Lower lobe of right lung (tissue), 2 donors: Measurements from ENCODE around the gene SPRR5. TPM values are rescaled to one million over a fixed set of nuclear protein-coding genes. Genes with fewer than 3 reads are reported as not detected.

Experiments used
- ATAC-seq, 2 donors: fragments of 200-7000 bp; cut with Tn5 transposase; one replicate each; pipeline ENCODE4 v1.9.1; 2020 to 2022; ENCODE audit warnings: mild to moderate bottlenecking in 2 of 2, moderate library complexity in 2 of 2
- DNase-seq: peaks from one replicate; pipeline ENCODE4 v3.0.0-alpha.2; 2020
- H3K27ac ChIP-seq: fragments of 200-600 bp; one replicate; pipeline ENCODE4 v1.8.0; 2022
- H3K27me3 ChIP-seq: fragments of 200-600 bp; one replicate; pipeline ENCODE4 v1.8.0; 2022; ENCODE audit warnings: low read depth
- H3K36me3 ChIP-seq: fragments of 200-600 bp; one replicate; pipeline ENCODE4 v1.8.0; 2022; ENCODE audit warnings: mild to moderate bottlenecking
- H3K4me1 ChIP-seq: fragments of 200-600 bp; one replicate; pipeline ENCODE4 v1.8.0; 2022
- H3K4me3 ChIP-seq: fragments of 200-600 bp; one replicate; pipeline ENCODE4 v1.8.0; 2022; ENCODE audit warnings: mild to moderate bottlenecking
- H3K9me3 ChIP-seq: fragments of 200-600 bp; one replicate; pipeline ENCODE4 v1.8.0; 2022
- intact Hi-C: fragments of 100-400 bp; cut with DNase I; formaldehyde crosslinking; loops from one replicate; pipeline ENCODE4 v1.11.0; 2022
- total RNA-seq: library from RNA; stranded (reverse); fragmentation: NEBNext Ultra II Directional; extraction: Animal tissue kit (Norgen Biotek cat#: 25700); gene quantifications from one replicate; pipeline ENCODE4 v1.2.1, GENCODE V29; 2021
- TF ChIP-seq, protein P1 (sequence below): fragments of 200-600 bp; IDR thresholded peaks from one replicate; pipeline ENCODE4 v1.8.0; 2022; ENCODE audit warnings: antibody characterized with exemption, mild to moderate bottlenecking
- donor health status: DM: no; HTN: yes; CAD: no; lungs with severe emphysema.

The SPRR5 gene
- total RNA-seq, 1 donor from 2014 or later = not detected

DNA sequence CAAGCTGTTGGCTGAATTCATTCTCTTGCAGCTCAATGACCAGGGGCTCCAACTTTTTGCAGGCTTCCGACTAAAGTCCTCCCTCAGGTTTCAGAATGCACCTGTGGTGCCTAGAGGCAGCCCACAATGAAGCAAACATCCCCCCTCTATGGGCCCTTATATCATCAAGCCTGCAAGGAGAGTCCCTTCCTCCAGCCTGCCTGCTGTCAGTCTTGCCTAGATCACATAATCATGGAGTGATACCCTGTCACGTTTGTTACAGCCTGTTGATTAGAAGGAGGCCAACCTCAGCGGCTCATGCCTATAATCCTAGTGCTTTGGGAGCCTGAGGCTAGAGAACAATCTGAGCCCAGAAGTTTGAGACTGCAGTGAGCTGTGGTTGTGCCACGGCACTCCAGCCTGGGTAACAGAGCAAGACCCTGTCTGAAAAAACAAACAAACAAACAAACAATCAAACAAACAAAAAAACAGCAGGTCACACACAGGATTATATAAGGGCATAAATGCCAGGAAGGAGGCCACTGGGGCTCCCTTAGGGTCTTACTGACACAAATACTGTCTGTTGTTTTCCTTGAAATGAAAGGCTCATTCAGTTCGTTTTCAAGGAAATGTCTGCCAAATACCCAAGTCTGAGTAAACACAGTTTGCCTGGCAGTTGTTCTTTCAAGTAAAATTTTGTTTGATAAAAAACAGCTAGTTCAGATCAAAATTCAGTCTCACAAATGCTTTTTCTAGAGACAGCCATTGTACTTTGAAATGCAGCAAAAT lies 49.8 kb downstream of the SPRR5 start:
- DNase-seq (no peak), ATAC-seq (no peak)

DNA sequence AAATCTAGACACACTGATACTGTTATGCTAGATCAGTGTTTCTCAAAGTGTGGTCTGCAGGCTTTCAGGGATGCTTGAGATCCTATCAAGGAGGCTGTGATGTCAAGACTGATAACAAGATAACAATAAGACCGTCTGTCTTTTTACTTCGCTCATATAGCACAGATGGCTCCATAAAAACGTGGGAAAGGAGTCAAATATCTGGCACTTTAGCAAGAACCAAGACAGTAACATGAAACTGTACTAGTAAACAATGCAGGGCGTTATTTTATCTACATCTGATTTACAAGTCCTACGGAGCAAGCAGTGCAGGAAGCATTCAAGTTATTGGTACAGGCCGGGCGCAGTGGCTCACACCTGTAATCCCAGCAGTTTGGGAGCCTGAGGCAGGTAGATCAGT lies 50.9 kb downstream of the SPRR5 start:
- Histone ChIP-seq H3K27ac (no peak overlapping the region), H3K27me3 (no peaks in the 10 kb centered on the region), H3K9me3 (no peaks in the 10 kb centered on the region), H3K4me1 (no peaks in the 10 kb centered on the region), H3K36me3 (no peaks in the 10 kb centered on the region), H3K4me3 (no peak overlapping the region)
- ATAC-seq (no peak), DNase-seq (no peak)
- TF ChIP-seq, protein P1, sequence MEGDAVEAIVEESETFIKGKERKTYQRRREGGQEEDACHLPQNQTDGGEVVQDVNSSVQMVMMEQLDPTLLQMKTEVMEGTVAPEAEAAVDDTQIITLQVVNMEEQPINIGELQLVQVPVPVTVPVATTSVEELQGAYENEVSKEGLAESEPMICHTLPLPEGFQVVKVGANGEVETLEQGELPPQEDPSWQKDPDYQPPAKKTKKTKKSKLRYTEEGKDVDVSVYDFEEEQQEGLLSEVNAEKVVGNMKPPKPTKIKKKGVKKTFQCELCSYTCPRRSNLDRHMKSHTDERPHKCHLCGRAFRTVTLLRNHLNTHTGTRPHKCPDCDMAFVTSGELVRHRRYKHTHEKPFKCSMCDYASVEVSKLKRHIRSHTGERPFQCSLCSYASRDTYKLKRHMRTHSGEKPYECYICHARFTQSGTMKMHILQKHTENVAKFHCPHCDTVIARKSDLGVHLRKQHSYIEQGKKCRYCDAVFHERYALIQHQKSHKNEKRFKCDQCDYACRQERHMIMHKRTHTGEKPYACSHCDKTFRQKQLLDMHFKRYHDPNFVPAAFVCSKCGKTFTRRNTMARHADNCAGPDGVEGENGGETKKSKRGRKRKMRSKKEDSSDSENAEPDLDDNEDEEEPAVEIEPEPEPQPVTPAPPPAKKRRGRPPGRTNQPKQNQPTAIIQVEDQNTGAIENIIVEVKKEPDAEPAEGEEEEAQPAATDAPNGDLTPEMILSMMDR = no peak
- intact Hi-C loops = no loop called here

More for the DNA sequence above, 49.8 kb downstream of the SPRR5 start:
- Histone ChIP-seq H3K4me1 (no peaks in the 10 kb centered on the region), H3K9me3 (no peaks in the 10 kb centered on the region), H3K4me3 (no peak overlapping the region), H3K27me3 (no peaks in the 10 kb centered on the region), H3K27ac (no peak overlapping the region), H3K36me3 (no peaks in the 10 kb centered on the region)
- intact Hi-C loops = no loop called here
- TF ChIP-seq, protein P1 = no peak

DNA sequence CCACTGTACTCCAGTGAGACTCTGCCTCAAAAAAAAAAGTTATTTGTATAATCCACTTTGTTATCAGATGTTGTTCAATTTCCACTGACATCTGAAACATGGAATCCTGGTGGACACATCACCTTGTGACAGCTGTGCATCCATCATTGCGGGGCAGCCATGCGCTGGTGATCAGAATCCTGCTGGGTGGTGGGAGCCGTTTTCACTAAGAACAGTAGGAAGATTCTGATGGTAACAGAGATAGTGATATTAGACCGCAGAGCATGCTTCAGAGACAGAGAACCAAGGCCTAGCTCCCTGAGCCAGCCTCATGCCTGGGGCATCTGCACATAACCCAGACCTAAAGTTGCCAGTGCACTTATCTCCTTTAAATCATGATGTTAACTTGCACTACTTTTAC lies 51.5 kb downstream of the SPRR5 start:
- Histone ChIP-seq H3K9me3 (no peaks in the 10 kb centered on the region), H3K4me3 (no peak overlapping the region), H3K4me1 (no peaks in the 10 kb centered on the region), H3K27me3 (no peaks in the 10 kb centered on the region), H3K36me3 (no peaks in the 10 kb centered on the region), H3K27ac (no peak overlapping the region)
- TF ChIP-seq, protein P1 = no peak
- ATAC-seq (no peak), DNase-seq (no peak)
- intact Hi-C loops = no loop called here

Other genes with a start within 250 kb of the SPRR5 start
- not detected for gene LCE2A, start 248.9 kb upstream of the SPRR5 start, total RNA-seq
- not detected for gene LCE4A, start 239.0 kb upstream of the SPRR5 start, total RNA-seq
- not detected for gene KPRP, start 189.2 kb upstream of the SPRR5 start, total RNA-seq
- not detected for gene LCE1F, start 172.1 kb upstream of the SPRR5 start, total RNA-seq
- not detected for gene LCE1E, start 160.9 kb upstream of the SPRR5 start, total RNA-seq
- gene LCE1D, start 150.5 kb upstream of the SPRR5 start, total RNA-seq = not detected
- not detected for gene LCE1C, start 140.6 kb upstream of the SPRR5 start, total RNA-seq
- gene LCE1B, start 135.2 kb upstream of the SPRR5 start, total RNA-seq = not detected
- gene LCE1A, start 119.7 kb upstream of the SPRR5 start, total RNA-seq = not detected
- not detected for gene LCE6A, start 104.3 kb upstream of the SPRR5 start, total RNA-seq
- gene LCE7A, start 87.2 kb upstream of the SPRR5 start, total RNA-seq = not detected
- not detected for gene SMCP, start 68.9 kb upstream of the SPRR5 start, total RNA-seq
- gene IVL, start 38.7 kb upstream of the SPRR5 start, total RNA-seq = 0.24 TPM
- not detected for gene SPRR4, start 23.4 kb downstream of the SPRR5 start, total RNA-seq
- gene SPRR1A, start 36.9 kb downstream of the SPRR5 start, total RNA-seq = not detected
- gene SPRR3, start 54.5 kb downstream of the SPRR5 start, total RNA-seq = not detected
- gene SPRR1B, start 84.0 kb downstream of the SPRR5 start, total RNA-seq = not detected
- gene SPRR2D, start 93.9 kb downstream of the SPRR5 start, total RNA-seq = not detected
- not detected for gene SPRR2A, start 110.3 kb downstream of the SPRR5 start, total RNA-seq
- gene SPRR2B, start 124.4 kb downstream of the SPRR5 start, total RNA-seq = not detected
- not detected for gene SPRR2E, start 147.3 kb downstream of the SPRR5 start, total RNA-seq
- not detected for gene SPRR2F, start 166.3 kb downstream of the SPRR5 start, total RNA-seq
- not detected for gene SPRR2G, start 203.7 kb downstream of the SPRR5 start, total RNA-seq